ENCODE data around the gene CACNA1H. TPM values are rescaled to one million over a fixed set of nuclear protein-coding genes. Genes with fewer than 3 reads are reported as not detected.

Gene CACNA1H
- total RNA-seq, 1 experiment from 2014 or later, result 9.7 TPM

- DNase-seq (ENCODE audit: low read depth), result no peak
- in situ Hi-C loops (cut with HindIII; ENCODE audit: low pct_unique_long_range_greater_than_20kb, low sequenced_read_pairs), result no loop called here
Observed at GRCh38 chr16:1212616-1213194, 59.8 kb downstream of the CACNA1H start.

DNA sequence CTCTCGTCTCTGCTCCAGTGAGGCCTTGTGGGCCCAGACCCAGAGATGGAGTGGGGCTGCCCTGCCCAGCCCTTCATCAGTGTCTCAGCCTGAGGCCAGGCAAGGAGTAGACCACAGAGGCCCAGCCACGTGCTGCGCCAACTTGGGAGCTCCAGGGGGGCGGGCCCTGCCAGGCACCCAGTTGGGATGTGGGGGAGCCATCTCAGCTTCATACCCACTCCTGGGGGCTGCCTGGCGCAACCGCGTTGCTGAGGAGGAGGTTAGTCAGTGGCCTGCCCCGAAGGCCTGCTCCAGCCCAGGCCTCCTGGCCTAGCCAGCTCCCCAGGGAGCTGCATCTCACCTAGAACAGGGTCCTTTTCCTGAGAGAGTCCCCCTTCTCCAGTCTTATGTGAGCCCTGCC, 60.3 kb downstream of the CACNA1H start:
- no peak for DNase-seq (ENCODE audit: low read depth)
- in situ Hi-C loops (cut with HindIII; ENCODE audit: low pct_unique_long_range_greater_than_20kb, low sequenced_read_pairs), result no loop called here

DNA sequence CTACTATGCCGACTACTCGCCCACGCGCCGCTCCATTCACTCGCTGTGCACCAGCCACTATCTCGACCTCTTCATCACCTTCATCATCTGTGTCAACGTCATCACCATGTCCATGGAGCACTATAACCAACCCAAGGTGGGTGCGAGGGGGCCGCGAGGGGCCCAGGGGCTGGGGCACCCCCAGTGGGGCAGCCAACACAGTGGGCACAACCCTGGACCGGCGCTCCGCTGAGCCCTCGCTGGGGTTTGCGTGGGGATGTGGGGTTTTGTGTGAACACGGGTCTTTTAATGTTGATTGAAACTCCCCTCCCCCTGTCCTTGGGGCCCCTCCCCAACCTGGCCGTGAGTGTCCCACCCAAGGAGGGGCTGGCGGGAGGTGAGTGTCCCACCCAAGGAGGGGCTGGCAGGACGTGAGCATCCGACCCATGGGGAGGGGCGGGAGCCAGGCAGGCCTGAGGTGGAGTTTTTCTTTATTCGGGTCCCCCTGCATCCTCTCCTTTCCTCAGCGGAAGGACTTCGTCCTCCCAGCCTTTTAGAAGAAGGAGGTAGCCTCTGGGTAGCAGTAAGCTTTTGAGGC, 61.0 kb downstream of the CACNA1H start:
- no peak for DNase-seq (ENCODE audit: low read depth)
- in situ Hi-C loops (cut with HindIII; ENCODE audit: low pct_unique_long_range_greater_than_20kb, low sequenced_read_pairs), result no loop called here

DNA sequence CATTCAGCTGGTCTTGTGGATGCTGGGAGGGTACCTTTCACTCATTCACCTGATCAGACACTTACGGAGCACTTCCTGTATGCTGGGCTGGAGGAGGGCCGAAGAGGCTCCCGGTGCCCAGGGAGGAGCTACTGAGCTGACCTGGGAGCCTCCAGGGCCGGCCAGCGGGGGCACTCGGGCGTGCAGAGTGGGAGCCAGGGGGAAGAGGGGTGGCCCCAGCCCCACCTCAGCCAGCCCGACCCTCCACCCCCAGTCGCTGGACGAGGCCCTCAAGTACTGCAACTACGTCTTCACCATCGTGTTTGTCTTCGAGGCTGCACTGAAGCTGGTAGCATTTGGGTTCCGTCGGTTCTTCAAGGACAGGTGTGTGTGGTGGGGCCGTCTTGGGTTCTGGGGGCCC, 61.8 kb downstream of the CACNA1H start:
- in situ Hi-C loops (cut with HindIII; ENCODE audit: low pct_unique_long_range_greater_than_20kb, low sequenced_read_pairs), result no loop called here
- no peak for DNase-seq (ENCODE audit: low read depth)

DNA sequence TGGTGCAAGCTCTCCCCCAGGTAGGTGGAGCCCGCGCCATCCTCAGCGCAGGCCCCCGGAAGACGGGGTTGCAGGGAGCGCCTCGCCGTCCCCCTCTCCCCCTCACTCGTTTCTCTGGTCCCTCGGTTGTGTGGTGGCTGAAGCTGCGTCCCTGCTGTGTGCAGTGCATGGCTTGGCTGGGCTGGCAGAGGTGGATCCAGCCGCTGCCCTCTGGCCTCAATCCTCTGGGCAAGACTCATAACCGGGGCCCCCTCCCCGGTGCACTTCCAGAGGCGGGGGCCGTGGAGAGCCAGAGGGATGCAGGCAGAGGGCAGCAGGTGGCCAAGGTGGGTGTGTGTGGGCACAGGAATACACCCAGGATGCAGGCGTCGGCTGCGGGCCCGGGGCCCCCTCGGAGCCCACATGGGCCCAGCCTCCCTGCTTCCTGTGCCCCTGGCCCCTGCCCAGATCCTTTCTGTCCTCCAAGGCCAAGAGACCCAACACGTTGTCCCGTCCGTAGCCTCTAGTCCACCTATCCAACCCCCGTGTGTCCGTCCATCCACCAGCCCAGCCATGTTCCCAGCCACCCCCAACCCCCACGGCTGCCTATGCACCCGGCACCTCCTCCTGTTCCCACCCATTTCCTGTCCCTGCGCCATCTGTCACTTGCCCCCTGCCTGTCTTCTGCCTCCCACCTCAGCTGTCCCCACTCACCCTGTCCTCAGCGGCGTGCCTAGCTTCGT, 62.8 kb downstream of the CACNA1H start:
- in situ Hi-C loops (cut with HindIII; ENCODE audit: low pct_unique_long_range_greater_than_20kb, low sequenced_read_pairs), result no loop called here
- DNase-seq (ENCODE audit: low read depth), result no peak

DNA sequence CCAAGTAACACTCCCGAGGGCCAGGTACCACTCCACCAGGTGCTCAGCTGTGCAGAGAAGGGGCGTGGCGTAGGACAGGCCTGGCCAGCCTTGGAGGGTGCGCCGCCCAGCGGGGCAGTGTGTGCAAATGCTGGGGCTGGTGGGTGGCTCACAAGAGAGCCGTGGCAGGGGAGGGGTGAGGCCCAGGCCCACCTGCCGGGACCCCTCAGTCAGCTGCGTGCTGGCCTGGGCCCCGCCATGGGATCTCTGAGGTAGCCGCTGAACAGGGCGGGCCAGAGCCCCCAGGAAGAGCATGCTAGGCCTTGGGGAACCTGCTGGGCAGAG, 63.4 kb downstream of the CACNA1H start:
- no peak for DNase-seq (ENCODE audit: low read depth)
- in situ Hi-C loops (cut with HindIII; ENCODE audit: low pct_unique_long_range_greater_than_20kb, low sequenced_read_pairs), result no loop called here

DNA sequence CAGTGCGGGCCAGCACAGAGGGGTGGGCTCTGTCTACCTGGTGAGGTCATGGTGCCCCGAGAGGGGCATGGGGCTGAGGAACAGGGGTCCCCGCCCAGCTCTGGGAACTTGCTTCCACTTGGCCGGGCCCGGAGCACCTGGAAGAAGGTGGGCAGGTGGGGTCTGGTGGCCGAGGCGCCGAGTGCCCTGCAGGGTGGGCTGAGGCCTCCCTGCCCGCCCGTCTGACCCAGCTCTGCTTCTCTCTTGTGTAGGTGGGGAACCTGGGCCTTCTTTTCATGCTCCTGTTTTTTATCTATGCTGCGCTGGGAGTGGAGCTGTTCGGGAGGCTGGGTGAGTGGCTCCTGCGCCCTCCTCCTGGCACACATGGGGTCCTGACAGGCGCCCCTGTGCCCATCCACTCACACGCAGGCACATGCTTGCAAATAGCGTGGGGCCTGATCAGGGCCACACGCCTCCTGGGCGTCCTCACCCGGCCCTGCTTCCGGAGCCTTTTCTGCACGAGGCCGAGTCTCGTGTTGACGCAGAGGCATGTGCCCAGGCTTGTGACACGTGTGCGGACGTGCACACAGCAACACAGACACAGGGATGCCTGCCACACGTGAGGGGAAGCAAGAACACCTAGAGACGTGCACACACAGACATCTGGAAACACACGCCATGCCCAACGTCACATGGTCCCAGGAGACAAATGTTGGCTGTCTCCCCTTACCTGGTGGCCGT, 63.9 kb downstream of the CACNA1H start:
- DNase-seq (ENCODE audit: low read depth), result no peak
- in situ Hi-C loops (cut with HindIII; ENCODE audit: low pct_unique_long_range_greater_than_20kb, low sequenced_read_pairs), result no loop called here

DNA sequence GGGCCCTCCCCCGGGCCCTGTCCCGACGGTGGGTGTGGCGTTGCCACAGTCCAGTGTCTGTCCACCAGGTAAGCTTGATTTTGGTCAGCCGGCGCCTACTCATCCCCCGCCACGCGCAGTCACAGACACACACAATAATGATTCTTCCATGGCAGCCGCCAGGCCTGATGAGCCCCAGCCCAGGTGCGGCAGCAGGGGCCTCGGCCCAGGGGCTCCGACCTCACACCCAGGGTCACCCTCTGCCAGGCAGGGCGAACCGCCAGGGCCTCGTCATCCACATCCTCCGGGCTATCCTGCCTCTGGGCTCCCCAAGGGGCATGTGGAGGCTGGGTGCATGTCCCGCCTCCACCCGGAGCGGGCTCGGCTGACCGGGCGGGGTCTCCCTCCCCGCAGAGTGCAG, 64.6 kb downstream of the CACNA1H start:
- no peak for DNase-seq (ENCODE audit: low read depth)
- in situ Hi-C loops (cut with HindIII; ENCODE audit: low pct_unique_long_range_greater_than_20kb, low sequenced_read_pairs), result no loop called here

DNA sequence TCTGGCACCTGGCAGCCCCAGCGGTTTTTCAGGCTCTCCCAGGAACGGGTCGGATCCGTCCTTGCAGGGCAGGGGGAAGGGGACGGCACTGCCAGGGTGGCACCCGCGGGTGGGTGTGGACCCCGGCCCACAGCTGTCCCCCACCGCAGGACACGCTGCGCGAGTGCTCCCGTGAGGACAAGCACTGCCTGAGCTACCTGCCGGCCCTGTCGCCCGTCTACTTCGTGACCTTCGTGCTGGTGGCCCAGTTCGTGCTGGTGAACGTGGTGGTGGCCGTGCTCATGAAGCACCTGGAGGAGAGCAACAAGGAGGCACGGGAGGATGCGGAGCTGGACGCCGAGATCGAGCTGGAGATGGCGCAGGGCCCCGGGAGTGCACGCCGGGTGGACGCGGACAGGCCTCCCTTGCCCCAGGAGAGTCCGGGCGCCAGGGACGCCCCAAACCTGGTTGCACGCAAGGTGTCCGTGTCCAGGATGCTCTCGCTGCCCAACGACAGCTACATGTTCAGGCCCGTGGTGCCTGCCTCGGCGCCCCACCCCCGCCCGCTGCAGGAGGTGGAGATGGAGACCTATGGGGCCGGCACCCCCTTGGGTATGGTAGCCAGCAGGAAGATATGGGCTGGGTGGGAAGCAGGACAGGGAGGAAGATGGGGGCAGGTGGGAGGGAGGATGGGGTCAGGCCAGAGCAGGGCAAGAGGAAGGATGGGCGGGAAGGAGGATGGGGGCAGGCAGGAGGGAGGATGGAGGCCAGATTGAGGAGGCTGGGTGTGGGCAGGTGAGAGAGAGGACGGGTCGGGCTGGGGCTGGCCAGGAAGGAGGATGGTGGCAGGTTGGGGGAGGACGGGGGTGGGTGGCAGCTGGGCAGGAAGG, 65.4 kb downstream of the CACNA1H start:
- DNase-seq (ENCODE audit: low read depth), result no peak
- in situ Hi-C loops (cut with HindIII; ENCODE audit: low pct_unique_long_range_greater_than_20kb, low sequenced_read_pairs), result no loop called here

DNA sequence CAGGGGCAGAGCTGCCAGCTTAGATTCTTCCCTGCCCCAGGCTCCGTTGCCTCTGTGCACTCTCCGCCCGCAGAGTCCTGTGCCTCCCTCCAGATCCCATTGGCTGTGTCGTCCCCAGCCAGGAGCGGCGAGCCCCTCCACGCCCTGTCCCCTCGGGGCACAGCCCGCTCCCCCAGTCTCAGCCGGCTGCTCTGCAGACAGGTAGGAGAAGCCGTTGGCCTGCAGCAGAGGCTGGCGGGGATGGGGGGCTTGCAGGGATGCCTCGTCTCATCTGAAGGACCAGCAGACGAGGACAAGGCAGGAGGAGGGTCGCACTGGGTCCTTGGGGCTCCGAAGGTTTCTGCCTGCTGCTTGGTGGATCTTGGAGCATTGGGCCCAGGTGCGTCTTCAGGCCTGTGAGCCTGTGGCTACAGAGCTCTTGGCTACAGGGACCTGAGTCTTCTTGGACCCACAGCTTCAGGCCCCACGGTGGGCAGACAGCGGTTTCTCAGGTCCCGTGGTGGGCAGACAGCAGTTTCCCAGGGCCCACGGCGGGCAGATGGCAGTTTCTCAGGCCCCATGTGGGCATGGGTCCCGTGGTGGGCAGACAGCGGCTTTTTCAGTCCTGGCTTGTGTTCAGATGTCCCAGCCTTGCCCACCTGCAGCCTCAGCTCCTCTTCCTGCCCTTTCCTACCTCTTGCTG, 66.2 kb downstream of the CACNA1H start:
- in situ Hi-C loops (cut with HindIII; ENCODE audit: low pct_unique_long_range_greater_than_20kb, low sequenced_read_pairs), result no loop called here
- no peak for DNase-seq (ENCODE audit: low read depth)

DNA sequence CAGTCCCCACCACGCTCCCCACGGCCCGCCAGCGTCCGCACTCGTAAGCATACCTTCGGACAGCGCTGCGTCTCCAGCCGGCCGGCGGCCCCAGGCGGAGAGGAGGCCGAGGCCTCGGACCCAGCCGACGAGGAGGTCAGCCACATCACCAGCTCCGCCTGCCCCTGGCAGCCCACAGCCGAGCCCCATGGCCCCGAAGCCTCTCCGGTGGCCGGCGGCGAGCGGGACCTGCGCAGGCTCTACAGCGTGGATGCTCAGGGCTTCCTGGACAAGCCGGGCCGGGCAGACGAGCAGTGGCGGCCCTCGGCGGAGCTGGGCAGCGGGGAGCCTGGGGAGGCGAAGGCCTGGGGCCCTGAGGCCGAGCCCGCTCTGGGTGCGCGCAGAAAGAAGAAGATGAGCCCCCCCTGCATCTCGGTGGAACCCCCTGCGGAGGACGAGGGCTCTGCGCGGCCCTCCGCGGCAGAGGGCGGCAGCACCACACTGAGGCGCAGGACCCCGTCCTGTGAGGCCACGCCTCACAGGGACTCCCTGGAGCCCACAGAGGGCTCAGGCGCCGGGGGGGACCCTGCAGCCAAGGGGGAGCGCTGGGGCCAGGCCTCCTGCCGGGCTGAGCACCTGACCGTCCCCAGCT, 67.3 kb downstream of the CACNA1H start:
- no peak for DNase-seq (ENCODE audit: low read depth)
- in situ Hi-C loops (cut with HindIII; ENCODE audit: low pct_unique_long_range_greater_than_20kb, low sequenced_read_pairs), result no loop called here

GRCh38 chr16:1220841-1221627, 68.1 kb downstream of the CACNA1H start:
- in situ Hi-C loops (cut with HindIII; ENCODE audit: low pct_unique_long_range_greater_than_20kb, low sequenced_read_pairs), result no loop called here
- DNase-seq (ENCODE audit: low read depth), result no peak

DNA sequence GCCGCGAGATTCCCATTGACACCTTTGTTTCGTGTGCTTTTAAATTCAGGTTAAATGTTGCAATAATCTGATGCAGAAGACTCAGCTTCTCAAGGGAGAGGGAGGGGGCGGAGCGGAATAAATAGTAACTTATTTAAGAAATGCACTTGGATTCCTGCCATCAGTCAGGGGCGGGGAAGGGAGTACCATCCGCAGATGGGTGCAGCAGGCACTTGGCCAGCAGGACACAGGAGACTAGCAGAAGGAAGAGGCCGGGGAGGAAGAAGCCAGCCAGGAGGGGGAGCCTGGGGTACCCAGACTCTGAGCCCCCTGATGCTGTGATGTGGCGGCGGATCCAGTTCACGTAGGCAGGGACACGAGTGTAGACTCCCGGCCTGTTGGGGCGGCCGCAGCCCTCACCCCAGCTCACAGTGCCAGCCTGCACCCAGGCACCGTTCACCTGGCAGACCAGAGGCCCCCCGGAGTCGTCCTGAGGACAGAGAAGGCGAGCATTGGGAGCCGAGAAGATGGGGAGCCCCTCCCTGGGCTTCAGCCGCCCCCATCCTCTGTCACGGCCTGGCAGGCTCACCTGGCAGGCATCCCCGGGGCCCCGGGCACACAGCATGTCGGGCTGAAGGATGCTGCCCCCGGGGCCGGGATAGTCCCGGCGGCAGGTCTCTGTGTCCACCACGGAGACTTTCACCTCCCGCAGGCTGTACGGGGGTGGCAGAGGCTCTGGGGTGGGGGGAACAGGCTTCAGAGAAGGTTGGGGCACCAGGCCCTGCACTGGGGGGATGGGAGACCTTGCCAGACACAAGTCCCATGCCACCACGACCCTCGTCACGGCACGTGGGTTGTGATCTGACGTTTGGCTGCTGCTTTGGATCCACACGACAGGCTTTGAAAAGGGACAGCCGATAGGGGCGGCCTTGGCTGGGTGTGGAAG, 69.0 kb downstream of the CACNA1H start:
- in situ Hi-C loops (cut with HindIII; ENCODE audit: low pct_unique_long_range_greater_than_20kb, low sequenced_read_pairs), result no loop called here

DNA sequence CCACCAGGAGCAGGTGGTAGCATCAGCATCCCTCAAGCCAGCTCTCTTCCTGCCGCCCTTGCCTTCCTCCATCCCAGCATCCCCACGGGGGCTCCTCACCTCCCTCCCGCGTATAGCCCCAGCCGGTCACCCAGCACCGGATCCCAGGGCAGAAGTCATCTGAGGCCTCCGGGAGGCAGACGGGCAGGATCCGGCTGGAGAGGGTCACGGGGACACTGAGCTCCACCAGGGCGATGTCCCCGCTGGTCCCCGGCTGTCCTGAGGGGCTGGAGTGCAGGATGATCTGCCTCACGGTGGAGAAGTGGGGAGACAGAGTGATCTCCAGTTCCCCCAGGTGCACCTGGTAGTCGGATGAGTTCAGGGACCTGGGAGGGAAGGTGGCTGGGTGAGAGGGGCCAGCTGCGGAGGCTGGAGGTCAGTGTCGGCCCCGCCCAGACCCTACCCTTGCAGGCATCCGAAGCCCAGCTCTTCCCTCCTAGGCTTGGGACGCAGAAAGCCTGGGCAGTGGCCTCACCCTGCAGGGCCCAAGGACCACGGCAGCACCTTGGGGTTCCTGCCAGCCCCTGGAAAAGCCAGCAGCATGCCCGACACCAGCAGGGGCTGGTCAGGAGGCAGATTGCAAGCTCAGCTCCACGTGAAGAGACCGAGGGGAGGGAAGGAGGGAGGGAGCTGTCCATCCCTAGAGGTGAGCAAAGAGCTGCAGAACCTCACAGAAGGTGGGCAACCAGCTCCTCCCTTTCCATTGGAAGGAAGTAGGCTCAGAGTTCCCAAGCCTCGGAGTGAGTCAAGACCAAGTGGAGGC, 69.8 kb downstream of the CACNA1H start:
- no peak for DNase-seq (ENCODE audit: low read depth)
- in situ Hi-C loops (cut with HindIII; ENCODE audit: low pct_unique_long_range_greater_than_20kb, low sequenced_read_pairs), result no loop called here

More for the DNA sequence above, 69.0 kb downstream of the CACNA1H start:
- peak; percentile 38 for DNase-seq (ENCODE audit: low read depth)
